Measurements from ENCODE around the gene TRUB1.

- no peak for TF ChIP-seq CTCF (conservative IDR thresholded peaks at IDR 0.05 in 1 of 2, IDR thresholded peaks at IDR 0.05 in 1 of 2; ENCODE audit: low read depth in 1 of 2, low read length in 2 of 2)
- TF ChIP-seq EZH2 (IDR thresholded peaks at IDR 0.05; ENCODE audit: low read length, missing control alignments), result no peak
Measured at GRCh38 chr10:114970515-114970914, 32.5 kb downstream of the TRUB1 start.
